Measurements from ENCODE around the gene SH3BP4.

The SH3BP4 gene

DNA sequence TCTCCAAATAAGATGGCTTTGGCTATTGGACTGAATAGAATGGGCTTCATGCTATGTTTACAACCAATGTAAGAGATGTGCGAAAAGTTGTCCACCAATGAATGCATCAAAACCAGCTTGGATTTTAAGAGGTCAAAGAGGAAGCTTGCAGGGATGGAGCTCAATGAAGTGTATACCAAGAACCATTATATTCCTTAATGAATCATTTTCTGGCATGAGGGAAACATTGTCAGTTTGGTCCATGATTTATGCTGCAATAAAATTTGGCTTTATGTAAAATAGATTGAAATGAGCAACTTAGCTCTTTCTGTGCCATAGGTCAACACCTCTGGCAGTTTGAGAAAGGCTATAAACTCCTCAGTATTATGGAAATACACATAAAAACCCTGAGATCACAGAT lies 107.3 kb downstream of the SH3BP4 start:
- Mint-ChIP-seq H3K27me3 (ENCODE audit: low read depth) (no peaks in the 10 kb centered on the region), H3K9me3 (no peaks in the 10 kb centered on the region), H3K36me3 (ENCODE audit: low read depth) (no peaks in the 10 kb centered on the region), H3K4me1 (ENCODE audit: low read depth) (no peaks in the 10 kb centered on the region), H3K27ac (no peak overlapping the region), H3K4me3 (no peak overlapping the region)

DNA sequence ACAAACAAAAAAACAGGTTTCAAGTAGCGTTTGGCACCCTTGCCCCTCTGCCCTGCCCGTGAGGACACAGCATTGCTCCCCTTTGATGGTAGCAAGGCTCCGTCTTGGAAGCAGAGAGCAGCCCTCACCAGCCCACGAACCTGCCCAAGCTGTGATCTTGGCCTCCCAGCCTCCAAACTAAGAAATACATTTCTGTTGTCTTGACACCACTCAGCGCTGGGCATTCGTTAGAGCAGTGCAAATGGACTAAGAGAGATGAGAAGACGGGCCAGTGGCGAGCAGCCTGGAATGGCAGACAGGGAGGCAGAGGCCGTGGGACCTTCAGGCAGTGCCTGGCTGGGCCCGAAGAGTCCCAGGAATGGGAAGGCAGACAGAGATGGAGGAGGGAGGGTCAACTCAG lies 109.8 kb downstream of the SH3BP4 start:
- Mint-ChIP-seq H3K9me3 (no peaks in the 10 kb centered on the region), H3K36me3 (ENCODE audit: low read depth) (no peaks in the 10 kb centered on the region), H3K4me3 (no peak overlapping the region)

DNA sequence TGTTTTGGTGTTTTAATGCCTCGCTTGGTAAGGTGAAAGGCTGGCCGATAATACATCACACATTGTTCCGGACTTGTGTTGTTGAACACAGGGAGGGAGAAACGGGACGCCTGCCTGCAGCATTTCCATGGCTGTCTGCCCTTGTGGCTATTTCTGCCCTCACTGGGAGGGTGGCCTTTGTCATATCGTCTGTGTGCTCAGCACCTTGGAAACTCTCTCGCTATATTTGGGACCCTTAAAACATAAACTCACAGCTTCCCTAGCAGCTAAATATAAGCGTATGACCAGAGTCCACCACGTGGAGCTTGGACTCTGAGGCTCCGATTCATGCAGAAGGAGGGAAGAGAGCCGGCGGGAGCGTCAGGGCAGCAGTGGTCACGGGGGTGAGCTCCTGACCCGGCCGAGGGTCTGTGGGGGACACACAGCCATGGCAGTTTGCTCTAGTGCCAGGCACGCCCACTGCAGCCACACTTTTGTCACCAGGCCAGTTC lies 111.7 kb downstream of the SH3BP4 start:
- no peaks in the 10 kb centered on the region for H3K27me3 Mint-ChIP-seq (ENCODE audit: low read depth)
- H3K27ac Mint-ChIP-seq, result no peak overlapping the region
- H3K4me1 Mint-ChIP-seq (ENCODE audit: low read depth), result no peaks in the 10 kb centered on the region
- no peaks in the 10 kb centered on the region for H3K36me3 Mint-ChIP-seq (ENCODE audit: low read depth)
- no peaks in the 10 kb centered on the region for H3K9me3 Mint-ChIP-seq
- H3K4me3 Mint-ChIP-seq, result no peak overlapping the region

More for the DNA sequence above, 109.8 kb downstream of the SH3BP4 start:
- no peak overlapping the region for H3K27ac Mint-ChIP-seq
- no peaks in the 10 kb centered on the region for H3K27me3 Mint-ChIP-seq (ENCODE audit: low read depth)
- H3K4me1 Mint-ChIP-seq (ENCODE audit: low read depth), result no peaks in the 10 kb centered on the region

DNA sequence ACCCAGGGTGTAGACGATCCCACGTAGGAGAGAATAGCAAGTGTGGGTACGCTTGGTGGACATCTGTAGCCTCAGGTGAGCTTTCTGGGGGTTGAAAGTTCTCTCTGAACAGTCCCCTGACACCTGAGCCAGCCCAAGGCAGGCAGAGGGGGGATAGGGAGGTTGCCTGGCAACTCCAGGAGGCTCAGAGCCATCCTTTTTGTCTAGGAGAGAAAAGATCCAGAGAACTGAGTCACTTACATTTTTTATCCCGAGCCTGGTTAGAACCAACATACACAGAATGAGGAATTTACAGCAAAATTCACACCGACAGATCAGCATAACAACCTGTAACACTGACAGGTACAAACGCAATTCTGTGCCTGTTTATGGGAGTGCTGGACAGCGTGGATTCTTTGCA lies 113.2 kb downstream of the SH3BP4 start:
- H3K4me1 Mint-ChIP-seq (ENCODE audit: low read depth), result no peaks in the 10 kb centered on the region
- H3K27ac Mint-ChIP-seq, result no peak overlapping the region
- no peaks in the 10 kb centered on the region for H3K27me3 Mint-ChIP-seq (ENCODE audit: low read depth)
- no peak overlapping the region for H3K4me3 Mint-ChIP-seq
- no peaks in the 10 kb centered on the region for H3K9me3 Mint-ChIP-seq
- no peaks in the 10 kb centered on the region for H3K36me3 Mint-ChIP-seq (ENCODE audit: low read depth)

DNA sequence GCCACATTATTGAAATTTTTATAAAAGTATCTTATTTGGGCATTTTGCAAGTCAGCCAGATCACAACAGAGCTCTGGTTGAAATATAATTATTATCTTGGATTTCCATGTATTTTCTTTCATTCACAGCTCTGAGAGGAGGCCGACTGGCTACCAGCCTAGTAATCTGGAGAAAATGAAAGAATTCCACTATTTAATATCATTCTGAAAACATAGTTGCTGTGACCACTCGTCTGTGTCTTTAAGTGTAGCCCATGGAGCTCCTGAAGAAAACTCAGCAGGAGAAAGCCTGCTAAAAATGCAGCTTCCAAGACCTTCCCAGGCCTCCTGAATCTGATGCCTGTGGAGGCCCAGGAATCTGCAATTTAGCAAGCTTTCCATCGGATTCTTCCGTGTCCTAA lies 114.7 kb downstream of the SH3BP4 start:
- Mint-ChIP-seq H3K27ac (no peak overlapping the region), H3K27me3 (ENCODE audit: low read depth) (no peaks in the 10 kb centered on the region)

DNA sequence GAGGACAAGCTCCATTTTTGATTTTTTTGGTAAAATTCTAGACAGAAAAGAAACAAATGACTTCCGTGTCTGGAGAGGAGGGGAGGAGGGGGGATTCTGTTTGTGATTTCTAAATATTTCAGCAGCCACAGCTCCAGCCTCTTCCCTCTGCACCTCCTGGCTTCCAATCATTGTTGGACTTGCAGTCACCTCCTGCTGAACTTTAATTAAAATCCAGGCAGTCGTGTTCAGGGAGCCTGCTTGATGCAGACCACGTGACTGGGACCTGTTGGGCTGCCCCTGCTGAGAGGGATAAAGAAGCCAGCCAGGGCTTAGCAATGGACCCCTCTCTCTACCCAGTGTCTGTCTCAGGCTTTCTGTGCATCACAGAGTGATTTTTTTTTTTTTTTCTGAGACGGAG lies 115.1 kb downstream of the SH3BP4 start:
- Mint-ChIP-seq H3K9me3 (no peaks in the 10 kb centered on the region), H3K4me3 (no peak overlapping the region), H3K4me1 (ENCODE audit: low read depth) (no peaks in the 10 kb centered on the region), H3K27me3 (ENCODE audit: low read depth) (no peaks in the 10 kb centered on the region), H3K27ac (no peak overlapping the region), H3K36me3 (ENCODE audit: low read depth) (no peaks in the 10 kb centered on the region)

More for the DNA sequence above, 114.7 kb downstream of the SH3BP4 start:
- H3K36me3 Mint-ChIP-seq (ENCODE audit: low read depth), result no peaks in the 10 kb centered on the region
- H3K9me3 Mint-ChIP-seq, result no peaks in the 10 kb centered on the region
- no peak overlapping the region for H3K4me3 Mint-ChIP-seq
- H3K4me1 Mint-ChIP-seq (ENCODE audit: low read depth), result no peaks in the 10 kb centered on the region

DNA sequence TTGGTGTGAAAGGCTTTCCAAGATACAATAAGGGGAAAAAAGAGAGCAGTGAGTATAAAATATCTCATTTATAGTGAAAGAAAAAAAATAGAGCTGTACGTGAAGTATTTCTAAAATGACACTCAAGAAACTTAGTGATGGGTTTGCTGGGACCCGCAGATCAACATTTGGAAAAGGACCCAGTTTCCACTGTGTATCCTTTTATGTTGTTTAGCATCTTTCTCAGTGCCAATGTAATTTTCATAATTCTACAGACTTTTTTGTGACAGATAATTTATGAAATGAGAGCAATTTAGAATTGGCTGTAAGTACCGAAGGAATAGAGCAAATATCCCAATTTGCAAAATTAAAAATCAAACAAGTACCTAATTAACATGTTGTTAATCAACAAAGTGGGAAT lies 116.9 kb downstream of the SH3BP4 start:
- Mint-ChIP-seq H3K9me3 (no peaks in the 10 kb centered on the region), H3K4me3 (no peak overlapping the region), H3K4me1 (ENCODE audit: low read depth) (no peaks in the 10 kb centered on the region), H3K36me3 (ENCODE audit: low read depth) (no peaks in the 10 kb centered on the region), H3K27ac (no peak overlapping the region), H3K27me3 (ENCODE audit: low read depth) (no peaks in the 10 kb centered on the region)

DNA sequence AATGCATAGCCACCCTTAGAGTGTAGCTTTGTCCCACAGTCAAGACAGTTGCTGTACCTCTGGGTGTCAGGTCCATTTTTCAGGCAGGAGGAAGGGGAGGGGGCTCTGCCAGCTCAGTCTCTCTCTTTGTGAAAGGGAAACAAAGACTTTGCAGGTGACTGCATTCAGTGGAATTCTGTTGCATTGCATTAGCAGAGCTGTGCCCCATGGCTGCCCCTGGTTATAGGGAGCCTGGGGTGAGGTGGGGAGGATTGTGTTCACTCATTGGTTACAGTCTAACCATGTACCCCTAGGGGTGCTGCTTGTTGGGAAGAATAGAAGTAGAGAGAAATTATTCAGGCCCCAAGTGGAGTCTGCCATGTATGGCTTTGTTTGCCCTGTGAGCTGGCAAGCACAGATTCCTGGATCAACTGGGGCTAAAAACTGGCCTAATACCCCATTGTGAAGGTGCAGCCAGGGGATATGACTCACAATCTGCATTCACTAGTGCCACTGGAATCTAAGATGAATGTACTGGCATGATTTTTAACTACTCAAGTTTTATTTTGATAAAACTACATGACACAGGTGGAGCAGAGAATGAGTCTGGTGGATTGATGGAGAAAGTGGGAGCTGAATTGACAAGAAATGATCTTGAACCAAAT lies 118.4 kb downstream of the SH3BP4 start:
- Mint-ChIP-seq H3K9me3 (no peaks in the 10 kb centered on the region), H3K36me3 (ENCODE audit: low read depth) (no peaks in the 10 kb centered on the region), H3K27ac (no peak overlapping the region), H3K27me3 (ENCODE audit: low read depth) (no peaks in the 10 kb centered on the region), H3K4me1 (ENCODE audit: low read depth) (no peaks in the 10 kb centered on the region), H3K4me3 (no peak overlapping the region)

DNA sequence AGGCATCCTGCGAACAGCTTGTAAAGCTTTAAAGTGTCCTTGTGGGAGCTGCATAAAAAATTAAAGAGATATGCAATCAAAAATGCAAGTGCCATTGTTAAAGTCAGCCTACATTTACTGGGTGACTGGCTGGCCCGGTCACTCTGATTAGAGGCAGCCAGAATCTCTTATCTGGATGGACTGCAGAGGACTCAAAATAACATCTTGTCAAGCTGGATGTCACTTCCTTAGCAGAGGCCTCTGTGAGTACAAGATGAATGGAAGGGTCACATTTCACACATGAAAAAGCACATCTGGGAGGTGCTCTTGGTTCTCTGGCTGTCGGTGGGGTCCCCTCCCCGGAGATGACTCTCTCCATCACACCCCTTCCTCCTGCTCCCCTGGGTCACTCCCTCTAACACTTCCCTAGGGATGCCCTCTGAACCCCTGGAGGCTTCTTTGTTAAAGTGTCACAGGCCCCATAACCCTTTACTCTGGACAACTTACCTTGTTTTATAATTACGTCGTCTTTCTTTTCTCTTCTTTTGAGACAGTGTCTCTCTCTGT lies 122.1 kb downstream of the SH3BP4 start:
- Mint-ChIP-seq H3K36me3 (ENCODE audit: low read depth) (no peaks in the 10 kb centered on the region), H3K4me3 (no peak overlapping the region), H3K9me3 (no peaks in the 10 kb centered on the region), H3K27me3 (ENCODE audit: low read depth) (no peaks in the 10 kb centered on the region), H3K27ac (no peak overlapping the region), H3K4me1 (ENCODE audit: low read depth) (no peaks in the 10 kb centered on the region)

DNA sequence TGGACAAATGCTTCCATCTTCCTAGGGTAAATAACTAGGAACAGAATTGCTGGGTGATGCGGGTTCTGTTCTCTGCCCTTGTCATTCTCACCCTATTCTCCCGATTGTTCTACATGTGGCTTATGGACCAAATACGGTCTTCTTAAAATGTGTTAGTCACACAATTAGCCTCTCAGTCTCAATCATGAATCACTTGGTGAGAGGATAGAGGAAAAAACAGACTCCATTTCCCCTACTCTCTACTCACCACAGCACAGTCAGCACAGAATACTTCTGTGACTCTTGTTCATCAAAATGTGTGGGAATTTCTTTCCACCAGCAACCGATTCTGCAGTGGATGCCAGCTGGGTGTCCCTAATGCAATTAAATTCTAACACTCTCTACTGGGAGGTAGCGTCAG lies 125.2 kb downstream of the SH3BP4 start:
- H3K9me3 Mint-ChIP-seq, result no peaks in the 10 kb centered on the region
- H3K27ac Mint-ChIP-seq, result no peak overlapping the region
- H3K27me3 Mint-ChIP-seq (ENCODE audit: low read depth), result no peaks in the 10 kb centered on the region
- H3K36me3 Mint-ChIP-seq (ENCODE audit: low read depth), result no peaks in the 10 kb centered on the region
- H3K4me3 Mint-ChIP-seq, result no peak overlapping the region
- no peaks in the 10 kb centered on the region for H3K4me1 Mint-ChIP-seq (ENCODE audit: low read depth)

DNA sequence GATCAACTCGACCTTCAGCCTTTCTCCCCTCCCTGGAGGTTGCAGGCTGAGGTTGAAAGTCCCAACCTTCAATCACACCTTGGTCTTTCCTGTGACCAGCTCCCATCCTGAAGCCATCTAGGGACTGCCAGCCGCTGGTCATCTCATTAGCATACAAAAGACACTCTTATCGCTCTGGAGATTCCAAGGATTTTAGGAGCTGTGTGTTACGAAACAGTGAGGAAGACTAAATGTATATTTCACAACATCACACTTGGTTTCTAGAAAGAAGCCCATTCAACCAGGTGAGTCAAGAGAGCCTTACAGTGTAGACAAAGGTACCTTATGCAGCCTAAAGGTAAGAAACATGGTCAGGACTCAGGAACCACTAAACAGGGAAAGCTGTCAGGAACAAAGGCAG lies 126.4 kb downstream of the SH3BP4 start:
- H3K27ac Mint-ChIP-seq, result no peak overlapping the region
- no peaks in the 10 kb centered on the region for H3K4me1 Mint-ChIP-seq (ENCODE audit: low read depth)
- H3K27me3 Mint-ChIP-seq (ENCODE audit: low read depth), result no peaks in the 10 kb centered on the region
- no peak overlapping the region for H3K4me3 Mint-ChIP-seq
- H3K9me3 Mint-ChIP-seq, result no peaks in the 10 kb centered on the region
- no peaks in the 10 kb centered on the region for H3K36me3 Mint-ChIP-seq (ENCODE audit: low read depth)

DNA sequence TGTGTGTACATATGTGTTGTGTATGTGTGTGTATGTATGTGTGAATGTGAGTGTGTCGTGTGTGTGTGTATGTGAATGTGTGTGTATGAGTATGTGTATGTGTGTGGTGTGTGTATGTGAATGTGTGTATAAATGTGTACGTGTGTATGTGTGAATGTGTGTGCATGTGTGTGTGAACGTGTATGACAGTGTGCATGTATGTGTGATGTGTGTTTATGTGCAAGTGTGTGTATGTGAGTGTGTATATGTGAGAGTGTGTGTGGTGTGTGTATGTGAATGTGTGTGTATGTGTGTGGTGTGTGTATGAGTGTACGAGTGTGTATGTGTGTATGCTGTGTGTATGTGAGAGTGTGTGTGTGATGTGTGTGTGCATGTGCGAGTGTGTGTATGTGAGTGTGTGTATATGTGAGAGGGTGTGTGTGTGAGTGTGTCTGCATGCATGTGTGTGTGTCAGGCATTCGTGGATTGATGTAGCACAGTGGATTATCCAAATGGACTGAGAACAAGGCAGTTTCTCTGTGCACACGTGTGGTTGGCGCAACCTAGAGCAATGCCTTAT lies 127.2 kb downstream of the SH3BP4 start:
- H3K4me1 Mint-ChIP-seq (ENCODE audit: low read depth), result no peaks in the 10 kb centered on the region
- H3K27ac Mint-ChIP-seq, result no peak overlapping the region
- H3K36me3 Mint-ChIP-seq (ENCODE audit: low read depth), result no peaks in the 10 kb centered on the region
- no peaks in the 10 kb centered on the region for H3K27me3 Mint-ChIP-seq (ENCODE audit: low read depth)
- no peak overlapping the region for H3K4me3 Mint-ChIP-seq
- H3K9me3 Mint-ChIP-seq, result no peaks in the 10 kb centered on the region

DNA sequence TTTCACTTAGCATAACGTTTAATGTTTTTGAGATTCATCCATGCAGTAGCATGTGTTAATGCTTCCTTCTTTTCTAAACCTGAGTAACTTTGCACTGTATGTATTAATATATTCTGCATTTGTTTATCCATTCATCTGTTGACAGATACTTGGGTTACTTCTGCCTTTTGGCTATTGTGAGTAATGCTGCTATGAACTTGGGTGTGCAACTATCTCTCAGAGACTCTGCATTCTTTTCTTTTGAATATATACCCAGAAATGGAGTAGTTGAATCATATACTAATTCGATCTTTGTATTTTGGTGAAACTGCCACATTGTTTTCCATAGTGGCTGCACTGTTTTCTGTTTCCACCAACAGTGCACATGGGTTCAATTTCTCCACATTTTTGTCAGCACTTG lies 128.3 kb downstream of the SH3BP4 start:
- H3K27me3 Mint-ChIP-seq (ENCODE audit: low read depth), result no peaks in the 10 kb centered on the region
- no peaks in the 10 kb centered on the region for H3K36me3 Mint-ChIP-seq (ENCODE audit: low read depth)
- H3K27ac Mint-ChIP-seq, result no peak overlapping the region
- H3K4me1 Mint-ChIP-seq (ENCODE audit: low read depth), result no peaks in the 10 kb centered on the region
- H3K9me3 Mint-ChIP-seq, result no peaks in the 10 kb centered on the region
- H3K4me3 Mint-ChIP-seq, result no peak overlapping the region

DNA sequence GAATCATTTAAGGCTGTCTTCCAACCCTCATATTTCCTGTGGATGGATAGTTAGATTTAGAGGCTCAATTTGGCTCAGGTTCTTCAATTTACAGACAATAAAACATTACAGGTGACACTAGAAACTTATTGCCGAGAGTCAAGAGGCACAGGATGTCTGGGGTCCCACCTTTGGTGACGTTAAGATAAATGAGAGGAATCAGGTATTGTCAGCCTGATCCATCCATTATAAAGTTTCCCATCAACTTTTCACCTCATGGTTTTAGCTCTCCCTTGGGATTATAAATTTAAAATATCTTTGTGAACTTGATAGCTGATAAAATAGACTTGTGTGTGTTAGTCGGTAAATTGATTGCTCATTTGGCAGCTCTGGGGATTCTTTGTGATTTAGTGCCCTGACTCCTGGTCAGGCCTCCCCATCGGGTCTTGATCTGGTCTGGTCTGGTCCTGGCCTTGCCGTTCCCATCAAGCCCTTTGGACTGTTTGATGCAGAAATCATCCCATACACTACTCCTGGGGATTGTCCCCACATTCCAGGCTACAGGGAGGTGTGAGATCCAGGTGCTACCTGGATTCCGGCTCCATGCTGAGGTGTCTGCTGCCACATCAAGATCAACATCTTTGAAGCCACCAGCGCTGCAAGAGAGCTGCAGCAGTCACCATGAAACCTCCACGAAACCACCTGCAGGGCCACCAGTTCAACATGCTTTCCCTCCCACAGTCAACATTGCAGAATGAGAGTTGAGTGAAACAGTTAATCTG lies 130.9 kb downstream of the SH3BP4 start:
- H3K27me3 Mint-ChIP-seq (ENCODE audit: low read depth), result no peaks in the 10 kb centered on the region
- H3K36me3 Mint-ChIP-seq (ENCODE audit: low read depth), result no peaks in the 10 kb centered on the region
- no peaks in the 10 kb centered on the region for H3K4me1 Mint-ChIP-seq (ENCODE audit: low read depth)
- H3K27ac Mint-ChIP-seq, result no peak overlapping the region
- H3K9me3 Mint-ChIP-seq, result no peaks in the 10 kb centered on the region
- no peak overlapping the region for H3K4me3 Mint-ChIP-seq

DNA sequence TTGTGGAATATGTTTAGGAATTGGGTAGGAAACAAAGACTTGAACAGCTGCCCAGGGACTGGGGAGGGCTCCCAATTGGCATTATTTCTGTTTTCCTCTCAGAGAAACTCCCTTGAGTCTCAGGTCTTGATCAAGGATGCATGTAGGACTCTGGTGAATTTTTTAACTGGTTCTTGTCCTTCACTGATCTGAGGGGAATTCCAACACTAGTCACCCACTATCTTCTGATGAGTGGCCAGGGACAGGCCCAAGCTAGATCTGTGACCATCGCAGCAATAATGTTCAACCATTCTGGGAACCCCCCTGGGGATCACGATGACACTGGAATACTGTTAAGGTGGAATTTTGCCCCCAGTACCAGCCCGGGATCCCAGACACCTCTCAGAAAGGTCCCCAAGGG lies 132.0 kb downstream of the SH3BP4 start:
- H3K9me3 Mint-ChIP-seq, result no peaks in the 10 kb centered on the region
- H3K36me3 Mint-ChIP-seq (ENCODE audit: low read depth), result no peaks in the 10 kb centered on the region
- H3K27ac Mint-ChIP-seq, result no peak overlapping the region
- no peaks in the 10 kb centered on the region for H3K4me1 Mint-ChIP-seq (ENCODE audit: low read depth)
- no peaks in the 10 kb centered on the region for H3K27me3 Mint-ChIP-seq (ENCODE audit: low read depth)
- no peak overlapping the region for H3K4me3 Mint-ChIP-seq

All from T-helper 1 cell treated with Interleukin-12 subunit alpha and Interleukin-12 subunit beta and Interleukin-4 antibody, amounts not matched to agents 30 μg/mL and 1 μg/mL, for 36 hours (primary cell).